Tibial artery (tissue), 4 donors: ENCODE data around the gene HERPUD2.

Experiments used
- DNase-seq, 2 donors: peaks; one replicate each; pipeline ENCODE4 v3.0.0-alpha.2; 2019
- H3K27ac ChIP-seq, 2 donors: fragments of 200-600 bp; sonication (generic) in 1 of 2; 1 replicate in 1 of 2; 2 replicates in 1 of 2; pipeline ENCODE4 v1.5.1; 2018 to 2019; ENCODE audit warnings: mild to moderate bottlenecking in 1 of 2
- H3K27me3 ChIP-seq, 2 donors: fragments of 200-600 bp; sonication (generic) in 1 of 2; one replicate each; pipeline versions ENCODE4 v1.5.1 to v1.6.0; 2016 to 2019
- H3K36me3 ChIP-seq, 3 donors: fragments of 200-600 bp; sonication (generic) in 2 of 3; one replicate each; pipeline ENCODE4 v1.5.1; 2016 to 2019; ENCODE audit warnings: mild to moderate bottlenecking in 2 of 3
- H3K4me1 ChIP-seq, 4 donors: fragments of 200-600 bp; sonication (generic) in 2 of 4; 1 replicate in 3 of 4; 2 replicates in 1 of 4; pipeline ENCODE4 v1.5.1; 2016 to 2019
- H3K4me3 ChIP-seq, 2 donors: fragments of 200-600 bp; sonication (generic) in 1 of 2; 1 replicate in 1 of 2; 2 replicates in 1 of 2; pipeline ENCODE4 v1.5.1; 2018 to 2019; ENCODE audit warnings: mild to moderate bottlenecking in 2 of 2
- H3K9me3 ChIP-seq, 3 donors: fragments of 200-600 bp; sonication (generic) in 1 of 3; one replicate each; pipeline ENCODE4 v1.5.1; 2016 to 2019
- intact Hi-C: fragments of 100-400 bp; cut with DNase I; formaldehyde crosslinking; loops from one replicate; pipeline ENCODE4 v1.15.0; 2023; ENCODE audit warnings: low total_unique reads
- TF ChIP-seq, protein P1 (sequence below), 2 experiments: fragments of 200-600 bp in 1 of 2; fragments of 450-650 bp in 1 of 2; IDR thresholded peaks; one replicate each; pipeline ENCODE4 v1.5.1; 2017 to 2019; ENCODE audit warnings: antibody characterized with exemption in 2 of 2, mild to moderate bottlenecking in 1 of 2, moderate library complexity in 1 of 2

Gene HERPUD2

DNA sequence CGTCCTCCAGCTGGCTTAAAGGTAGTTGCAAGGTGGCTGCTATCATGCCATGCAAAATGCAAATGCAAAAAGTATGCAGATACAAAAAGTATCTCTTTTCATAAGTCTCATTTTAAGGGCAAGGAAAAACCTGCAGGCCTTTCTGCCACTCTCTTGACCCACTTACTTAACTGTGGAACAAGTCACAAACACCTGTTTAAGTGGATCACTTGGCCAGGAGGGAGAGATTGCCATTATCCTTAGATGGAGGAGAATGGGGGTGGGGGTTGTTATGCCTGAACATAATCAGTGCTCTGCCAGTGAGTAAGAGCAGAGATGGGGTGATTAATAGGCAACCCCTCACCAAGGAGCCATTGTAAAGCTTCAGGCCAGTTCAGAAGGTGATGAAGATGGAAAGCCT lies 25.1 kb upstream of the HERPUD2 start:
- no peak for DNase-seq
- TF ChIP-seq, protein P1, sequence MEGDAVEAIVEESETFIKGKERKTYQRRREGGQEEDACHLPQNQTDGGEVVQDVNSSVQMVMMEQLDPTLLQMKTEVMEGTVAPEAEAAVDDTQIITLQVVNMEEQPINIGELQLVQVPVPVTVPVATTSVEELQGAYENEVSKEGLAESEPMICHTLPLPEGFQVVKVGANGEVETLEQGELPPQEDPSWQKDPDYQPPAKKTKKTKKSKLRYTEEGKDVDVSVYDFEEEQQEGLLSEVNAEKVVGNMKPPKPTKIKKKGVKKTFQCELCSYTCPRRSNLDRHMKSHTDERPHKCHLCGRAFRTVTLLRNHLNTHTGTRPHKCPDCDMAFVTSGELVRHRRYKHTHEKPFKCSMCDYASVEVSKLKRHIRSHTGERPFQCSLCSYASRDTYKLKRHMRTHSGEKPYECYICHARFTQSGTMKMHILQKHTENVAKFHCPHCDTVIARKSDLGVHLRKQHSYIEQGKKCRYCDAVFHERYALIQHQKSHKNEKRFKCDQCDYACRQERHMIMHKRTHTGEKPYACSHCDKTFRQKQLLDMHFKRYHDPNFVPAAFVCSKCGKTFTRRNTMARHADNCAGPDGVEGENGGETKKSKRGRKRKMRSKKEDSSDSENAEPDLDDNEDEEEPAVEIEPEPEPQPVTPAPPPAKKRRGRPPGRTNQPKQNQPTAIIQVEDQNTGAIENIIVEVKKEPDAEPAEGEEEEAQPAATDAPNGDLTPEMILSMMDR (IDR thresholded peaks at IDR 0.05), result no peak
- Histone ChIP-seq H3K27me3 (no peaks in the 10 kb centered on the region), H3K9me3 (no peaks in the 10 kb centered on the region), H3K27ac (no peak overlapping the region), H3K4me1 (peaks cover 0 to 26% (median 15%) of the 10 kb centered on the region in 4 donors), H3K36me3 (no peaks in the 10 kb centered on the region), H3K4me3 (no peak overlapping the region)
- intact Hi-C loops, result no loop called here

DNA sequence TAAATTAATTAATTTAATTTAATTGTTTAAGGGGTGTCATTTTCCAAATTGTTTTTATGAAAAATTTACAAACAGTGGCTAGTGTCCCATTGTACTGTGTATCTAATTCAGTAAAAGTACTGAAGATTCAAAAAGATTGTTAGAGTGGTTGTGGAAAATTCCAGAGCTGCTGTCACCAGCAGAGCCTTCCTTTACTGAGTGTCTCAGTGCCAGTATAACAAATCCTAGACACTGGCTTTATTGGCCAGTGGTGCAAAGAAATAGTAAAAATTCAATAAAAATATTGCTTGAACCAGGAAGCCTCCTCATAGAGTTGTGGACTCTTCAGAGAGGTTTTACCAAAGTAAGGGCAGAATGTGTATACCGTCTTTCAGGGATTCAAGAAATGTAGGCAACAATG lies 23.1 kb upstream of the HERPUD2 start:
- Histone ChIP-seq H3K9me3 (no peaks in the 10 kb centered on the region), H3K27me3 (no peaks in the 10 kb centered on the region), H3K4me3 (no peak overlapping the region), H3K4me1 (peaks cover 0 to 26% (median 15%) of the 10 kb centered on the region in 4 donors), H3K36me3 (no peaks in the 10 kb centered on the region), H3K27ac (peak overlapping the region in 1 of 2 donors; percentile 72)
- no peak for DNase-seq
- intact Hi-C loops, result loop anchor here (5.0 kb wide), 1 partner anchor 84 kb away; the partner anchor contains the start of gene SEPTIN7
- TF ChIP-seq, protein P1 (IDR thresholded peaks at IDR 0.05), result no peak

DNA sequence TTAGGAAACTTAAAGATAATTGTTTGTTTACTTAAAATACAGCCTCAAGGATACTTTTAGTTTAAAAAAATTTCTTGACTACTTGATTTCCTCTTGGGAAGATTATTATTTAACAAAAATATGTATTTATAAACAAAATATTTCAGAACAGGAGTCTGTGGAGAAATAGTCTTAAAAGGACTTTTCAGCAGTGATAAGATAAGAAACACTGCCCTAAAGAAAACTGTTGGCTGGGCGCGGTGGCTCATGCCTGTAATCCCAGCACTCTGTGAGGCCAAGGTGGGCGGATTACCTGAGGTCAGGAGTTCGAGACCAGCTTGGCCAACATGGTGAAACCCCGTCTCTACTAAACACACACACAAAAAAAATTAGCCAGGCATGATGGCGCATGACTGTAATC lies 22.6 kb upstream of the HERPUD2 start:
- Histone ChIP-seq H3K27ac (peak overlapping the region; percentile 69 to 72), H3K36me3 (no peaks in the 10 kb centered on the region), H3K27me3 (no peaks in the 10 kb centered on the region), H3K9me3 (no peaks in the 10 kb centered on the region), H3K4me1 (peaks cover 0 to 26% (median 15%) of the 10 kb centered on the region in 4 donors), H3K4me3 (no peak overlapping the region)
- intact Hi-C loops, result loop anchor here (5.0 kb wide), 1 partner anchor 85 kb away; the partner anchor contains the start of gene SEPTIN7
- TF ChIP-seq, protein P1 (IDR thresholded peaks at IDR 0.05), result no peak
- no peak for DNase-seq

DNA sequence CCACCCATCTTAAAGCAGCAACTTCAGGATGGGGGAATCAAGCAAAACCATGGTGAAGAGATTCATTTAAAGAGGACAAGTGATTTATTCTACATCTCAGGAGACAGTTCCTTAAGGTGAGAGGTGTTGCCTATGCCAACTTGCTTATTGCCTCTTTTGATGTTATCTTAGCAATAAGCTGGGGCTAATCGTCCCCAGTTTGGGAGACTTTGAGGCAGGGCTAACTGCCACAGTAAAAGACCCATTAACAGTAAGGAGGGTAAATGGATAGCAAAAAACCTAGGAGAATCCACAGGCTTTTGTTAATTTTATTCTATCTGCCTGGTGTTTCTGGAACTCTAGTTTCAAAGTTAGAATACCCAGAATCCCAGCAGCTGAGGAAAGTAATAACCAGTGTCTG lies 22.1 kb upstream of the HERPUD2 start:
- Histone ChIP-seq H3K9me3 (no peaks in the 10 kb centered on the region), H3K4me3 (peak overlapping the region; percentile 25 to 33), H3K27ac (peak overlapping the region; percentile 69 to 72), H3K4me1 (peaks cover 0 to 26% (median 15%) of the 10 kb centered on the region in 4 donors), H3K36me3 (no peaks in the 10 kb centered on the region), H3K27me3 (no peaks in the 10 kb centered on the region)
- TF ChIP-seq, protein P1 (IDR thresholded peaks at IDR 0.05), result no peak
- no peak for DNase-seq
- intact Hi-C loops, result loop anchor here (5.0 kb wide), 1 partner anchor 85 kb away; the partner anchor contains the start of gene SEPTIN7

DNA sequence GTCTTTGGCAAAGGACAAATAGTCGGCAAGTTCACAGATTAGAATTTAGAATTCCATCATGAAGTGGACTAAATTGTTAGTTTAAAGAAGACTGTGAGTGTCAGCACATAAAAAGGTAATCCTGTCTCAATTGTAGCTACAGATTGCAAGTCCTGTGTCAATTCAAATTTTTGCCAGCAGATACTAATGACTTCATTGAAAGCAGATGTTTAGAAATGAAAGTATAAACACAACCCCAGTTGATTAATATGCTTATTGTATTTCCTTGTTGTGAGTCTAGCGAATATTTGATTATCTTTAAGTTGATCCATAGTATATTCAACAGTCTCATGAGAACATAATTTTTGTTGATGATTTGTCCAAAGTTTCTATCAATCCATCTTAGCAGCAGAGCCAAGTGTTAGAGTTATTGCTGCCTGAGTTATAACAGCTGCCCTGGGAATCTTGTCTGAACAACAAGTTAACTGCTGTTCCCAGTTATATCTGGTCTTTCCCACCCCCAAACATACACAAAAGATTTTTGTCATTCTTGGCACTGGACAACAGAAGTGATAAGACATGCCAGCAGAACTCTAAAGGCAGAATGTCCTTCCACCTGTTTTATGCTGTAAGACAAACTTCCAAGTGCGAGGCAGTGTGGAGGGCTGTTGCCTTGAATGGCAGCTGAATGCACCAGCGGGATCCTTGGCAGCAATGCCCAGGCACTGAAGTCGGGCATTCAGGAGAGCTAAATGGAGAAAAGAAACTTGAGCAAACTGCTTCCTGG lies 21.3 kb upstream of the HERPUD2 start:
- Histone ChIP-seq H3K4me1 (peaks cover 0 to 26% (median 15%) of the 10 kb centered on the region in 4 donors), H3K27me3 (no peaks in the 10 kb centered on the region), H3K36me3 (no peaks in the 10 kb centered on the region), H3K9me3 (no peaks in the 10 kb centered on the region), H3K4me3 (peak overlapping the region; percentile 25 to 33), H3K27ac (peak overlapping the region; percentile 69 to 72)
- intact Hi-C loops, result loop anchor here (5.0 kb wide), 1 partner anchor 86 kb away; the partner anchor contains the start of gene SEPTIN7
- TF ChIP-seq, protein P1 (IDR thresholded peaks at IDR 0.05), result no peak
- peak in 1 of 2 donors; percentile 81 for DNase-seq
